SIG-M5 treated with dmso at 0.1 percent for 504 hours (cell line): ENCODE results near the gene MAGEF1.
A peak's percentile ranks its signal among the peaks of the same experiment; 100 is the strongest.

Source experiments
- DNase-seq: peaks from one replicate; lab custom pipeline; 2025; ENCODE audit not compliant: unreplicated experiment; lab: John Stamatoyannopoulos, UW

Gene MAGEF1

GRCh38 chr3:184691397-184692231 lies 20.2 kb downstream of the MAGEF1 start:
- DNase-seq, result peak; percentile 17

GRCh38 chr3:184690192-184690883 lies 21.5 kb downstream of the MAGEF1 start:
- DNase-seq, result no peak

- no peak for DNase-seq
These were observed 23.0 kb downstream of the MAGEF1 start for GRCh38 chr3:184688882-184689271.

GRCh38 chr3:184688251-184688881 lies 23.5 kb downstream of the MAGEF1 start:
- DNase-seq, result no peak

- DNase-seq, result peak; percentile 92
These were observed 24.4 kb downstream of the MAGEF1 start for GRCh38 chr3:184687363-184688015.

GRCh38 chr3:184685646-184686045 lies 26.2 kb downstream of the MAGEF1 start:
- no peak for DNase-seq

- no peak for DNase-seq
These were observed 26.8 kb downstream of the MAGEF1 start for GRCh38 chr3:184685055-184685454.

GRCh38 chr3:184683900-184684560 lies 27.8 kb downstream of the MAGEF1 start:
- DNase-seq, result no peak

- no peak for DNase-seq
These were observed 28.6 kb downstream of the MAGEF1 start for GRCh38 chr3:184683234-184683633.

- DNase-seq, result no peak
These were observed 29.2 kb downstream of the MAGEF1 start for GRCh38 chr3:184682671-184683070.

GRCh38 chr3:184680385-184681345 lies 31.2 kb downstream of the MAGEF1 start:
- no peak for DNase-seq

GRCh38 chr3:184679056-184679816 lies 32.6 kb downstream of the MAGEF1 start:
- DNase-seq, result no peak

GRCh38 chr3:184678317-184679055 lies 33.4 kb downstream of the MAGEF1 start:
- DNase-seq, result no peak

GRCh38 chr3:184677344-184678316 lies 34.2 kb downstream of the MAGEF1 start:
- DNase-seq, result no peak

- DNase-seq, result peak; percentile 92
These were observed 34.9 kb downstream of the MAGEF1 start for GRCh38 chr3:184676927-184677326.

GRCh38 chr3:184674626-184675025 lies 37.2 kb downstream of the MAGEF1 start:
- DNase-seq, result no peak
